ENCODE results near the gene RGL1.

DNA sequence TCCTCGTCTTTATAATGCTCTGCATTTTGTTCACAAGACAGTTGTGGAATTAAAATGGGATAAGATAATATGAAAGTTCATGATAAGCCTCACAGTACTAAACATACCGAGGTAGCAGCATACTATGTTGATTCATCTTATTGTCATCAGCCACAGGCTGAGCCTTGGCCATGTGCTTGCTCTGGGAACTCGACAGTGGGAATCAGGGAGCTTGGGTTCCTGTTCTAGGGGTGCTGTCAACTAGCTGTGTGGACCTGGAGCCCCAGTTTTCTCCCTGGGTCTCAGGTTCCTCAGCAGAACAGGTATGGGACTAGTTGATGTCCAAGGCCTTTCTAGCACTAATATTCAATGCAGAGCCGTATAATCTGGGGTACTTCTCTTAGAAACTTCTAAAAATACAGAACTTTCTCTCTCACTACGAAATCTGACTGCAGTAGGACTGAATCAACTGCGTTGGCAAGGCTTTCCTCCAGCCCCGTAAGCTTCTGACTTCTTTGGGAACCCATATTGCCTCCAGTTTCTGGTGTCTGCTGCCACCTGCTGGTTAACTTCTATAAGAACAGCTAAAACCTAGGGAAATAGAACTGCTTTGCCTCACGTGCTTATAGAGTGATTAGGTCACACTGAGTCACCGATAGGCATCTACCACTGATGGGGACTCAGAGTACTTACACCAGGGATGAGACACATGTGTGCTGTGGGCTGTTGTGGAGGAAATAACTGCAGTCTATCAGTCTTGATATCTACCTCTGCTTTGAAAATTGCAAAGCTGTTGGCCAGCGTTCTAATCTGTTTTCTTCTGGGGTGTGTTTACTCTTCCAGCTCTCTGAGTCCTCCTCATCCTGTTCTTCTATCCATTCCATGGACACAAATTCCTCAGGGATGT lies 110.9 kb downstream of the RGL1 start:
- TF ChIP-seq, protein P1, sequence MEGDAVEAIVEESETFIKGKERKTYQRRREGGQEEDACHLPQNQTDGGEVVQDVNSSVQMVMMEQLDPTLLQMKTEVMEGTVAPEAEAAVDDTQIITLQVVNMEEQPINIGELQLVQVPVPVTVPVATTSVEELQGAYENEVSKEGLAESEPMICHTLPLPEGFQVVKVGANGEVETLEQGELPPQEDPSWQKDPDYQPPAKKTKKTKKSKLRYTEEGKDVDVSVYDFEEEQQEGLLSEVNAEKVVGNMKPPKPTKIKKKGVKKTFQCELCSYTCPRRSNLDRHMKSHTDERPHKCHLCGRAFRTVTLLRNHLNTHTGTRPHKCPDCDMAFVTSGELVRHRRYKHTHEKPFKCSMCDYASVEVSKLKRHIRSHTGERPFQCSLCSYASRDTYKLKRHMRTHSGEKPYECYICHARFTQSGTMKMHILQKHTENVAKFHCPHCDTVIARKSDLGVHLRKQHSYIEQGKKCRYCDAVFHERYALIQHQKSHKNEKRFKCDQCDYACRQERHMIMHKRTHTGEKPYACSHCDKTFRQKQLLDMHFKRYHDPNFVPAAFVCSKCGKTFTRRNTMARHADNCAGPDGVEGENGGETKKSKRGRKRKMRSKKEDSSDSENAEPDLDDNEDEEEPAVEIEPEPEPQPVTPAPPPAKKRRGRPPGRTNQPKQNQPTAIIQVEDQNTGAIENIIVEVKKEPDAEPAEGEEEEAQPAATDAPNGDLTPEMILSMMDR (IDR thresholded peaks at IDR 0.05; ENCODE audit: extremely low read depth in 1 of 2, insufficient read depth in 1 of 2, low read depth in 1 of 2, low read length in 2 of 2) = peak; percentile 68 to 74
- TF ChIP-seq POLR2A (IDR thresholded peaks at IDR 0.05; ENCODE audit: low read depth, low read length) (peak; percentile 54), JUN (IDR thresholded peaks at IDR 0.05; ENCODE audit: borderline replicate concordance, insufficient read depth, insufficient read length, low read depth) (peak; percentile 98), MYC (IDR thresholded peaks at IDR 0.05; ENCODE audit: low read depth, low read length) (peak; percentile 74), POLR2AphosphoS5 (IDR thresholded peaks at IDR 0.05; ENCODE audit: insufficient read depth, low read depth, low read length) (peak; percentile 88), EZH2 (IDR thresholded peaks at IDR 0.05; ENCODE audit: borderline replicate concordance, low read depth, low read length, severe bottlenecking) (no peak)
- TF ChIP-seq, protein P2, sequence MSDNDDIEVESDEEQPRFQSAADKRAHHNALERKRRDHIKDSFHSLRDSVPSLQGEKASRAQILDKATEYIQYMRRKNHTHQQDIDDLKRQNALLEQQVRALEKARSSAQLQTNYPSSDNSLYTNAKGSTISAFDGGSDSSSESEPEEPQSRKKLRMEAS (IDR thresholded peaks at IDR 0.05; ENCODE audit: insufficient read depth, insufficient read length) = peak; percentile 89

All from endothelial cell of umbilical vein (primary cell).